Skeletal muscle tissue (tissue), 4 donors: ENCODE results near the gene ENTHD1. TPM values are rescaled to one million over a fixed set of nuclear protein-coding genes. Genes with fewer than 3 reads are reported as not detected.

Source experiments
- H3K27ac ChIP-seq: one replicate; pipeline ENCODE4 v1.7.0; 2013; ENCODE audit warnings: mild to moderate bottlenecking, low read depth, low read length, inconsistent platforms
- H3K27me3 ChIP-seq, 3 donors: one replicate each; pipeline ENCODE4 v1.7.0; 2013; ENCODE audit warnings: low read length in 3 of 3; ENCODE audit not compliant: control insufficient read depth in 3 of 3, insufficient read depth in 3 of 3
- H3K36me3 ChIP-seq, 3 donors: one replicate each; pipeline ENCODE4 v1.7.0; 2013; ENCODE audit warnings: low read length in 3 of 3; ENCODE audit not compliant: control insufficient read depth in 3 of 3, insufficient read depth in 3 of 3
- H3K4me1 ChIP-seq, 3 donors: one replicate each; pipeline ENCODE4 v1.7.0; 2013; ENCODE audit warnings: low read length in 3 of 3, mild to moderate bottlenecking in 3 of 3; ENCODE audit not compliant: control insufficient read depth in 3 of 3, insufficient read depth in 3 of 3
- H3K4me3 ChIP-seq, 3 donors: one replicate each; pipeline ENCODE4 v1.7.0; 2013; ENCODE audit warnings: low read length in 3 of 3
- H3K9ac ChIP-seq, 3 donors: one replicate each; pipeline ENCODE4 v1.7.0; 2013; ENCODE audit warnings: low read length in 3 of 3, mild to moderate bottlenecking in 3 of 3, moderate library complexity in 2 of 3, low read depth in 1 of 3
- H3K9me3 ChIP-seq, 3 donors: one replicate each; pipeline ENCODE4 v1.7.0; 2013; ENCODE audit warnings: low read length in 3 of 3; ENCODE audit not compliant: control insufficient read depth in 3 of 3
- total RNA-seq: library from RNA; depleted of rRNA; stranded (reverse); fragments of >200 nt; gene quantifications from one replicate; pipeline ENCODE4 v1.2.3, GENCODE V29; 2014
- donor health status: Osteomylitis.

The ENTHD1 gene
- total RNA-seq, 1 donor from 2014 or later: not detected

DNA sequence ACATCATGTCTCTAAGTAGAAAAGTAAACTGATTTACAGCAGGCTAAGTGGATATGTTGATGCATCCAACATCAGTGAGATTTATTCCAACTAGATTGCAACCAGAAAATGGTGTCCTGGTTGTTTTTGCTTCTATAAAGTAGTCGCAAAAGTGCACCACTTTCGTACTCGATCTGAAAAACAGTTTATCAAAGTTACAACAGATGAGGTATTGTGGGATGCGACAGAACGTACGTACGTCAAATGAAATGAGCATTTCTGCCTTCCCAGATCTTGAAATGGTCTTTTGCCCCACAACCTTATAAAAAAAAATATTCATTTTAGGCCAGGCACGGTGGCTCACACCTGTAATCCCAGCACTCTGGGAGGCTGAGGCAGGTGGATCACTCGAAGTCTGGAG lies 21.0 kb upstream of the ENTHD1 start:
- Histone ChIP-seq H3K27me3 (peaks cover 4 to 16% (median 12%) of the 10 kb centered on the region in 3 donors), H3K27ac (no peak overlapping the region), H3K36me3 (no peaks in the 10 kb centered on the region), H3K4me3 (no peak overlapping the region), H3K9me3 (no peaks in the 10 kb centered on the region), H3K9ac (no peak overlapping the region), H3K4me1 (peaks cover 0 to 5% (median 0%) of the 10 kb centered on the region in 3 donors)

GRCh38 chr22:39913886-39914285 lies 20.3 kb upstream of the ENTHD1 start:
- Histone ChIP-seq H3K9ac (no peak overlapping the region), H3K4me3 (no peak overlapping the region), H3K27ac (no peak overlapping the region), H3K36me3 (no peaks in the 10 kb centered on the region), H3K27me3 (peaks cover 4 to 19% (median 12%) of the 10 kb centered on the region in 3 donors), H3K9me3 (no peaks in the 10 kb centered on the region), H3K4me1 (peaks cover 0 to 5% (median 0%) of the 10 kb centered on the region in 3 donors)

DNA sequence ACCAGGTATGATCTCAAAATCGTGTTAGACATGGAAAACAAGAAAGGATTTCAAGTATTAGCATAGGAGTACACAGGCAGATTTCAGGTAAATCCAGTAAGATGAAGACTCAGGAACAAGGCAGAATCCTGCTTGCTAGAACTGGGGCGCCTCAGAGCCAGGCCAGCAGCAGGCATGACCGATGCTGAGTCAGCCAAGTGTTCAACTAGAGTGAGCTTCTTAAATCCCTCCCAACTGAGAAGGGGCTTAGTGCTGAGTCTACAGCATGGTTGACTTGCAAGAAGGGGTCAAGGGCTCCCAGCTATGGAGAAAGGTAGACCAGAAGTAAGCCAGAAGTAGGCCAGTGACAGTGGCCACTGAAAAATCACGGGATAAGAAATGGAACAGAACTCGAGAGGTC lies 19.8 kb upstream of the ENTHD1 start:
- Histone ChIP-seq H3K9ac (no peak overlapping the region), H3K4me1 (peaks cover 0 to 5% (median 0%) of the 10 kb centered on the region in 3 donors), H3K36me3 (no peaks in the 10 kb centered on the region), H3K9me3 (no peaks in the 10 kb centered on the region), H3K27me3 (peaks cover 4 to 25% (median 12%) of the 10 kb centered on the region in 3 donors), H3K27ac (no peak overlapping the region), H3K4me3 (no peak overlapping the region)

DNA sequence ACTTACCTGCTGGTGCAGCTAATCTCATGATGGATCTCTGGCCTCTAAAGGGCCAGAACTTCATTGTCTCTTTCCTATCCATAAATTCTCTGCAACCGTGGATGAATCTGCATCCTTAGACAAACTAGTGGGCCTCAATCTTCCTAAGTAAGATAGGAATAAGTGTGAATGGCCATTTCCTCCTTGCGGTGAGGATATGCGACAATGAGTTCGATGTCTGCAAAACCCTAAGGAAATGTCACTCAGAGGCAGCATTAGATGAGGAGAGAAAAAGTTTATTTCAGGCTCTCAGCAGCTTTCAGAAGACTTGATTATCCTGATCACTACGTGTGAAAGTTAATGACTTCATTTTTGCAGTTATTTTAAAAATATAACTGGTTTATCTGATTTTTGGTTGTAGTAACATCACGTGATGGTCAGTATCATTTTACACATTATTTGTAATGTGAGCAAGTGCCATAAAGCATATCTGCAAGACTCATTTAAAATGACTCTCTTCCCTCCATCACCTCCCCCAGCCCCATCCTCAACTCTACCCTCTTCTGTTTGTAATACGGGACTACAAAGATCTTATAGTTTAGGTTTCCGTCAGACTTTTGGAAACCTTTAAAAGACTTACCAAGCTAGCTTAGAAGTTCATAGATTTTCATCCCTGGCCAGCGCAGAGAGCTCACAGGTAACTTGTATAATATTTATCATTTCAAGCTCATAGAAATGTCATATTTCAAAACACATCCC lies 17.5 kb upstream of the ENTHD1 start:
- Histone ChIP-seq H3K36me3 (no peaks in the 10 kb centered on the region), H3K9me3 (no peaks in the 10 kb centered on the region), H3K27me3 (peaks cover 10 to 25% (median 12%) of the 10 kb centered on the region in 3 donors), H3K27ac (no peak overlapping the region), H3K4me3 (no peak overlapping the region), H3K9ac (no peak overlapping the region), H3K4me1 (no peaks in the 10 kb centered on the region)

GRCh38 chr22:39908737-39909136 lies 15.2 kb upstream of the ENTHD1 start:
- H3K4me3 ChIP-seq: no peak overlapping the region
- no peak overlapping the region for H3K9ac ChIP-seq
- H3K36me3 ChIP-seq: no peaks in the 10 kb centered on the region
- no peaks in the 10 kb centered on the region for H3K4me1 ChIP-seq
- no peaks in the 10 kb centered on the region for H3K9me3 ChIP-seq
- H3K27me3 ChIP-seq: peaks cover 7 to 22% (median 11%) of the 10 kb centered on the region in 3 donors
- H3K27ac ChIP-seq: no peak overlapping the region

DNA sequence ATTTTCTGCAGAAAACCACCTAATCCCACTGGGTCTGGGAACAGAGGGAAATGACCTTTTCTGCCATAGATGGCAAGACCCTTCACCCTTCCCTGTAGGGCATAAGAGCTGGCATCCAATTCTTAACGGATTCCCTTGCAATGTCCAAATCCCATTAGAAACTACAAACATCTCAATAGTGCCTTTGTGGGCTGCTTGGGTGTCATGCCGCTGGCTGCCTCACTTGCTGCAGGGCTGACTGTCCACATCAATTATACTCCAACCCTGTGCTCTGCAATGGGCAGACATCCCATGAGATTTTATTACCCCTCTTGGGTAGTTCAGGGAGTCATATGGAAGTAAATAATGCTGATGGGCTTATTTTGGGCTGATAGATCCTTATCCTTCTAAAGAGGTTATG lies 14.6 kb upstream of the ENTHD1 start:
- Histone ChIP-seq H3K36me3 (no peaks in the 10 kb centered on the region), H3K9ac (no peak overlapping the region), H3K4me1 (no peaks in the 10 kb centered on the region), H3K27ac (no peak overlapping the region), H3K9me3 (no peaks in the 10 kb centered on the region), H3K4me3 (no peak overlapping the region), H3K27me3 (peaks cover 7 to 18% (median 7%) of the 10 kb centered on the region in 3 donors)

GRCh38 chr22:39907605-39908097 lies 14.1 kb upstream of the ENTHD1 start:
- peaks cover 6 to 15% (median 7%) of the 10 kb centered on the region in 3 donors for H3K27me3 ChIP-seq
- H3K9me3 ChIP-seq: no peaks in the 10 kb centered on the region
- no peak overlapping the region for H3K9ac ChIP-seq
- no peak overlapping the region for H3K27ac ChIP-seq
- H3K4me3 ChIP-seq: no peak overlapping the region
- H3K36me3 ChIP-seq: no peaks in the 10 kb centered on the region
- H3K4me1 ChIP-seq: no peaks in the 10 kb centered on the region

GRCh38 chr22:39907047-39907446 lies 13.5 kb upstream of the ENTHD1 start:
- Histone ChIP-seq H3K27ac (no peak overlapping the region), H3K4me3 (no peak overlapping the region), H3K27me3 (peaks cover 3 to 12% (median 7%) of the 10 kb centered on the region in 3 donors)

GRCh38 chr22:39906207-39906606 lies 12.6 kb upstream of the ENTHD1 start:
- Histone ChIP-seq H3K27me3 (peaks cover 3 to 12% (median 7%) of the 10 kb centered on the region in 3 donors), H3K36me3 (no peaks in the 10 kb centered on the region), H3K9me3 (no peaks in the 10 kb centered on the region), H3K27ac (no peak overlapping the region), H3K4me1 (no peaks in the 10 kb centered on the region), H3K9ac (no peak overlapping the region), H3K4me3 (no peak overlapping the region)

More at GRCh38 chr22:39907047-39907446, 13.5 kb upstream of the ENTHD1 start:
- no peaks in the 10 kb centered on the region for H3K9me3 ChIP-seq
- no peaks in the 10 kb centered on the region for H3K36me3 ChIP-seq
- no peak overlapping the region for H3K9ac ChIP-seq
- H3K4me1 ChIP-seq: no peaks in the 10 kb centered on the region

DNA sequence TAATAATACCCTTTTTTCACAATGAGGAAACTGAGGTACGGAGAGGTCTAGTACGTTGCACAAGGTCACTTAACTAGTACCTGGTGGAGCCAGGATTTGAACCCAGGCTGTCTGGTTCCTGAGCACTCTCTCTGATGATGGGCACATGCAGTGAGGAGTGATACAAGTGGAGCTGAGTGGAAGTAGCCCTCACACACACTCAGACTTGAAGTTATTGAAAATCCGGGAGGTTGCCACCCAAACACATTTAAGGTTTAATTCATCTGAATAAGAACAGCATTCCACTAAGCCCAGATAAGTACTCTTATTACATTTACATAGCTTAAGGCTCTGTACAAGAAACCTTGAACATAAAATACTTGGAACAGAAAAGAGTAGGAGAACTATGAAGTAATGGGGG lies 12.1 kb upstream of the ENTHD1 start:
- Histone ChIP-seq H3K27me3 (peaks cover 3 to 12% (median 7%) of the 10 kb centered on the region in 3 donors), H3K36me3 (no peaks in the 10 kb centered on the region), H3K4me3 (no peak overlapping the region), H3K9ac (no peak overlapping the region), H3K27ac (no peak overlapping the region), H3K9me3 (no peaks in the 10 kb centered on the region), H3K4me1 (no peaks in the 10 kb centered on the region)
